ENCODE results near the gene TXNRD2. TPM values are rescaled to one million over a fixed set of nuclear protein-coding genes. Genes with fewer than 3 reads are reported as not detected.

The TXNRD2 gene
- total RNA-seq, 1 experiment from 2014 or later, result 31.9 TPM

DNA sequence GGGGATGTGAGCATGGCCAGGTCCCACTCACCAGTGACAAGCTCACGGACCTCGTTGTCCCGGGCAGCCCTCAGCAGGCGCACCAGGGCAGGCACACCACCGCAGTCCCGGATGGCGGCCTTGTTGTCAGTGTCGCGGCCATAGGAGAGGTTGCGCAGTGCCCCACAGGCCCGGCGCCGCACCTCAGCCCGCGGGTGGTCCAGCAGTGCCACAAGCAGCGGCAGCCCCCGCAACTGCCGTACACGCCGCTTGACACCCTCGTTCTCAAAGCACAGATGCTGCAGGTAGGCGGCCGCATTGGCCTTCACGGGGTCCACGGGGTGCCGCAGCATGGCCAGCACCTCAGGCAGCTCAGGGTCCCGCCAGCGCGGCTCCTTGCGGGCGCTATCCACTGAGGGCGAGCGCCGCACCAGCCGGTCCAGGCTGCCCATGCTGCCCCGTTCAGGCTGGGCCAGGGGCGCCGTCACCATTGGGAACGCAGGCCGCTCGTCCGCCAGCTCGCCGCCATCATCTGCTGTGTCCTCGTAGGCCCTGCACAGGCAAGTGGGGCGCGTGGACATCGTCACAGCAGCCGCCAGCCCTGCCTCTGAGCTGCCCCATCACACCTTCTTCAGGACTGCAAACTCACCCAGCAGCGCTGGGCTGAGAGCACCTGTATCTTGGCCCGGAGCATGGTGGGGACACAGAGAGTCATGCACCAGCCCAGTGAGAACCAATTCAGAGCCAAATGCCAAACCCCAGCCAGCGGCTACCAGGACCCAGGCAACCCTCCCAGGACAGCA lies 38.3 kb upstream of the TXNRD2 start:
- DNase-seq (ENCODE audit: low read depth), result no peak

GRCh38 chr22:19978748-19979147 lies 37.1 kb upstream of the TXNRD2 start:
- DNase-seq (ENCODE audit: low read depth), result no peak

DNA sequence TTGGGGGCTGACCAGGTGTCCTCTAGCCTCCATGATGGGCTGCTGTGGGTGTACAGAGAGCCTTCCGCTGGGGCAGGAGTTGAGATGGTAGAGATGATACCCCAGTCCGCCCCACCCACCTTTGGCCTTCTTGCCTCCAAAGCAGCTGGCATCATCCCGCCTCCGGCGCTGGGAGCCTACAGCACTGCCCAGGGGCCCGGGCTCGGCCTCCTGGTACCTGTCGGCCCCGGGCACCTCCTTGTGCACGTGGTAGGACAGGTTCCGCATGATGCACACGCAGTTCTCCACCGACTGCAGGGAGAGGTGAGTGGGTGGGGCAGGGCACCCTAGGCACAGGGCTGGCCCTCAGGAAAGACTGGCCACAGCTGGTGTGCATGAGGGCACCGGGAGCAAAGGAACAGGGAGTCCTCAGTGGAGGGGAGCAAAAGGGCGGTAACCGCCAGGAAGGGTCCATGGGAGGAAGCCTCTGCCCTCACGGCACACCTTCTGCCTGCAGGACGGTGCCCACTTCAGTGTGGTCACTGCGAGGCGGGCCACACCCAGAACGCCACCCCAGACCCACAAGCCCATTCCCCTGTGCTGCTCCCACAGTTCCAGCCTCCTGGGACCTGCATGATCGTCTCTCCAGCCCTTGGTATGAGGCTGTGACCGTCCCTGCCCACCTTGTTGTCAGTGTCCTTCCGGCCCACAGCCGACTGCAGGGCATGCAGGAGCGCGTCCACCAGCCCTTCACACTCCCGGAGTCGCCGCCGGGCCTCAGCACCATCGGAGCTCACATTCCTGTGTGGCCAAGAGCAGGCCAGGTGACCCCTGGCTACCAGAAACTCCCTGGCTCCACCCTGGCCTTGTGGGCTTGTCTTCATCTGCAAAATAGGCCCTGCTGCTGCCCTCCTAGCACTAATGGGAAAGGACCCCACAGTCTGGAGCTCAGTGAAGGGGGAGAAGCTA lies 36.0 kb upstream of the TXNRD2 start:
- no peak for DNase-seq (ENCODE audit: low read depth)

DNA sequence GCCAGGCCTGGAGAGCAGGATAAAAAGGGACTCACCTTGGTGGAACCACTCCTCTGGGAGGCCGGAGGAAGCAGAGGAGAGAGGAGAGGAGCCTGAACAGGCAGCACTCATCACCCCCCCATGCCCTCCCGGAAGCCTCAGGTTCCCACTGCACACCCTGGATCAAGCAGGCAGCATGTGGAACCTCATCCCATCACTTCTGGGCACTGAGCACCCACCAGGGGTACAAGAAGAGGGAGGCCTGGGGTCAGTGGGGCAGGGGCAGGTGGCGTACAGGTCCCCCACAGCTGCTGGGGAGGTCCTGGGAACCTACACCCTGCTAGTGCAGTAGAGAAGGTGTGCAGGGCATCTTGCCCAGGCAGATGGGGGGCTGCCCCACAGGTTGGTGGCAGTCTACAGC lies 35.1 kb upstream of the TXNRD2 start:
- no peak for DNase-seq (ENCODE audit: low read depth)

- DNase-seq (ENCODE audit: low read depth), result no peak
Measured at GRCh38 chr22:19975707-19976035, 34.1 kb upstream of the TXNRD2 start.

GRCh38 chr22:19974935-19975706 lies 33.5 kb upstream of the TXNRD2 start:
- peak; percentile 51 for DNase-seq (ENCODE audit: low read depth)

DNA sequence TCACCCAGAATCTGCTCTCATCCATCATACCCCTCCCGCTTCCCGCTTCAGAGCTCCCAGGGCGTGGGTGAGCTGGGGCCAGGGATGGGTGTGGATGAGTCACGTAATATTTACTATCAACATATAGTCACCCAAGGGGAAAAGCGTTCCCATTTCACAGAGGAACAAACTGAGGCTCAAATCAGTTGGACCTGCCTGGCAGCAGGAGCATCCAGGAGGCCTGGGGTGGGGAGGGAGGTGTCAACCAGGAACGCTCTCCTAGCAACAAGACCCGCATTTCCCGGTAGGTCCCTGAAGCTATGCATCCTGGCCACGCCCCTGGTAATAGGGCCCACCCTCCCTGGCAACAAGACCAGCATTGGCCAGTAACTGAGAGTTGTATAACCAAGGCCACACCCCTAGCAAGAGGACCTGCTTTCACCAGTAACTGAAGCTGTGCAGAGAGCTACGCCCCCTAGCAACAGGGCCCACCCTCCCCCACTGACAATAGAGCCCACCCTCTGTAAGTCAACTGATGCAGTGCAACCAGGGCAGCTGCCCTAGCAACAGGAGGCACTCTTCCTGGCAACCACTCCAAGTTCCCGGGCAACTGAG lies 32.7 kb upstream of the TXNRD2 start:
- DNase-seq (ENCODE audit: low read depth), result peak; percentile 64

DNA sequence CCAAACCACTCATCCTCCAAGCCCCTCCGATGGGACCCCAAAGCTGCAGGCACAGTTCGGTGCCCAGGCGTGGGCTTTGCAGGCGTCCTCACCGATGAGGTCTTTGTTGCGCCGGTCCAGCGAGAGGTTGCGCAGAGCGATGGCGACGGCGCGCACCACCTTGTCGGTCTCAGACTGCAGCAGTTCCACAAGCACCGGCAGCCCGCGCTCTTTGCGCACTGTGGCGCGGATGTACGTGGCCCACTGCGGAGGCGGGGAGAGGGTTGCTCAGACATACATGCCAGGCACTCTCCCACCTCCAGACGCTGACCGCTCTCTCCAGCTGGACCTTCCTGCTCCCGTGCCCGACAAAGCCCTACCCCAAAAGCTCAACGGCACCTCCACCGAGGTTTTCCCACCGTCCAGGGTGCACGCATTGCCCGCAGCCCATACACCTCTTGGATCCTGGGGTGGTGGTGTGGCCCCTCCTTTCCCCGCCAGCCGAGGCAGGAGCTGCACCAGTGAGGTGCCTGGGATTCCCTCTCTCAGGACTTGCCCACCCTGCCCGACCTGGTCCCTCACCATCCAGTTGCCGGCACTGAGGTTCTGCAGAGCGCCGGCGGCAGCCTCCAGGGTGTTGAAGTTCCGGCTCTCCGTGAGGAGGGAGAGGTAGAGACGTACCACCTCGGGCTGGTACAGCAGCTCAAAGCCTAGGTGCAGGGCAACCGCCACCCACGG lies 32.1 kb upstream of the TXNRD2 start:
- DNase-seq (ENCODE audit: low read depth), result no peak

DNA sequence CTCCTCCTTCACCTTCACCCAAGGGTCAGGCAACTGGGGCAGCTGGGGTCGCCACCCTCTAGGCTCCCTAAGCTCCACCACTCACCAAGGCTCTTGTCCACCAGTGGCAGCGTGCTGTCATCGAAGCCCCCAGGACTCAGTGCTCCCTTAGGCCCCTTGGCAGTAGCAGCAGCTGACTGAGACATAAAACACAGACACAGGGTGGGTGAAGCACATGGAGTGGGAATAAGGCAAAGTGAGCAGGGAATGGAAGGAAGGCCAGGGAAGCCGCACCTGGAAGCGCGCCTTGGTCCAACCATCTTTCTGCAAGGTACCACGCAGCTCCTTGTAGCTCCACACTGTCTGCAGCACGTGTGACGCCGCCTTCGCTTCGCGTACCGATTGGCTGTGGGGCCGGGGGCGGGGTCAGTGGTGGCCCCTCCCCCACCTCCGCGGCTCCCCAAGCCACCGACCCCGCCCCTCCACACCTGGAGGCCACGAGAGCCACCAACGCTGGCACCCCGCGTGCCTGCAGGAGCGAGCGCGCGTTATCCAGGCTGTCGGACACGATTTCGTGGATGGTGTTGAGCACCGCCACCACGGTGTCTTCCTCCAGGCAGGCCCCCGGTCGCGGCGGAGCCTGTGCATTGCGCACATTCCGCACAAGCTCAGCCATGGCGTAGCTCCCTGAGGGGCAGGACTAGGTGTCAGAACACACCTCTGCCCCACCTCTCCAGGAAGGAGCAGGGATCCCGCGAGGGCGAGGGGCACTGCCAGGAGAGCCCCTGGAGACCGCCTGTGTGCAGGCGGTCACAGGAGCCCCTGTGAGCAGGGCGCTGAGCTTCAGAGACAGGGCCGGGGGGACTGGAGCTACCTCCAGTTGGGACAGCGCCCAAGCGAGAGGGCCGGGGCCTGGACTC lies 31.3 kb upstream of the TXNRD2 start:
- no peak for DNase-seq (ENCODE audit: low read depth)

DNA sequence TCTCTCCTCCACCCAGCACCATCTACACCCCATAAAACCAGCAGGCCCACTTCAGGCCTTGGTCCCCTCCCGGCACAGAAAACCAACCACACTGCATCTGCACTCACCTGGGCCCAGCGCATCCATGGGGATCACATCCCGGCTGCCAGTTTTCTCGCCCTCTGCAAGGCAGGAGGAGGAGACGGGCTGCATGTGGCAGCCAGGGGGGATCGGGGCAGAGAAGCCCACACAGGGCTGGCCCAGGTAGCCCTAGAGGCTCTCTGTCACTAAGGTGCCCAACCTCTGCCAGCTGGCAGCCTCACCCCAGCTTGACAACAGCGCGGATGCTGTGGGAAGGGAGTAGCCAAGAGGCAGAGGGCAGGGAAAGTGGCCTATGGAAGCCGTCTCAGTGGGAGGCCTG lies 30.6 kb upstream of the TXNRD2 start:
- no peak for DNase-seq (ENCODE audit: low read depth)

GRCh38 chr22:19971276-19972124 lies 29.9 kb upstream of the TXNRD2 start:
- DNase-seq (ENCODE audit: low read depth), result no peak

DNA sequence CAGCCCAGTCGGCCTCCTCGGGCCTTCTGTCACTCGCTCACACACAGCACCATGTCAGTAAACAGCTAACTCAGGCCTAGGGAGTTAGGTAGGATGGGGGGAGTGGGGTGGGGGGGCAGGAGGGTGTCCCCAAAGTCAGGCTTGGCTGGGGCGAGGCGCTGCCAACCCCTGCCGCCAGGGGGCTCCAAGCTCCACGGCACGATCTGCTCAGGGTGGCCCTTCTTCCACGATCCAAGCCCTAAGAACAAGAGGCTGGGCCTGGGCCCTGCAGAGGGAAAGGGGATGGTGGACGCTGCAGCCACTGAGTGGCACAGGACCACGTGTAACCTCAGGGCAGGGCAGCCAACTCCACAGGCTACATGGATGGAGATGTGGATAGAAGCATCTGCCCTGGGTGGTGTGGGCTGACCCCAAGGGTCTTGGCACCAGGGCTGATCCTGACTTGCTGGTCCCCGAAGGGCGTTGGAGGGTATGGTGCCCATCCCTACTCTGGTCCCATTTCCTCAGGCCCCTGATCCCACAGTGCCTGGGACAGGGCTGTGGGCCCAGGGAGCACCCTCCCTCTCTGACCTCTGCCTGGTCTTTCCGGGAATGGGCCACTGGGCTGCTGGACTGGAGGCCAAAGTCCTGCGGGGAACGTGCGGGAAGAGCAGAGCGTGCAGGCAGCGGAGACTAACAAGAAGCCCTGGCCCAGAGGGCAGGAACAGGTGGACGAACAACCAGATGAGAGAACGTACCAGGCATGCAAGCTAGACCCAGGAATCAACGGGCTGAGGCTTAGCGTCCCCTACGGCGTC lies 29.1 kb upstream of the TXNRD2 start:
- peak; percentile 65 for DNase-seq (ENCODE audit: low read depth)

- no peak for DNase-seq (ENCODE audit: low read depth)
Measured at GRCh38 chr22:19970031-19970478, 28.4 kb upstream of the TXNRD2 start.

- DNase-seq (ENCODE audit: low read depth), result no peak
Measured at GRCh38 chr22:19969141-19969928, 27.7 kb upstream of the TXNRD2 start.

DNA sequence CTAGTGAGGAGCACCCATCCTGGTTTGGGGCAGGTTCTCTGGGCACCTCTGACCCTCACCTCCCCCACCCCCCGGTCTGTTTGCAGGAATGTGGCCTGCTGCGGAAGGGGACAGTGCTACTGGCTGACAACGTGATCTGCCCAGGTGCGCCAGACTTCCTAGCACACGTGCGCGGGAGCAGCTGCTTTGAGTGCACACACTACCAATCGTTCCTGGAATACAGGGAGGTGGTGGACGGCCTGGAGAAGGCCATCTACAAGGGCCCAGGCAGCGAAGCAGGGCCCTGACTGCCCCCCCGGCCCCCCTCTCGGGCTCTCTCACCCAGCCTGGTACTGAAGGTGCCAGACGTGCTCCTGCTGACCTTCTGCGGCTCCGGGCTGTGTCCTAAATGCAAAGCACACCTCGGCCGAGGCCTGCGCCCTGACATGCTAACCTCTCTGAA lies 26.9 kb upstream of the TXNRD2 start:
- no peak for DNase-seq (ENCODE audit: low read depth)

DNA sequence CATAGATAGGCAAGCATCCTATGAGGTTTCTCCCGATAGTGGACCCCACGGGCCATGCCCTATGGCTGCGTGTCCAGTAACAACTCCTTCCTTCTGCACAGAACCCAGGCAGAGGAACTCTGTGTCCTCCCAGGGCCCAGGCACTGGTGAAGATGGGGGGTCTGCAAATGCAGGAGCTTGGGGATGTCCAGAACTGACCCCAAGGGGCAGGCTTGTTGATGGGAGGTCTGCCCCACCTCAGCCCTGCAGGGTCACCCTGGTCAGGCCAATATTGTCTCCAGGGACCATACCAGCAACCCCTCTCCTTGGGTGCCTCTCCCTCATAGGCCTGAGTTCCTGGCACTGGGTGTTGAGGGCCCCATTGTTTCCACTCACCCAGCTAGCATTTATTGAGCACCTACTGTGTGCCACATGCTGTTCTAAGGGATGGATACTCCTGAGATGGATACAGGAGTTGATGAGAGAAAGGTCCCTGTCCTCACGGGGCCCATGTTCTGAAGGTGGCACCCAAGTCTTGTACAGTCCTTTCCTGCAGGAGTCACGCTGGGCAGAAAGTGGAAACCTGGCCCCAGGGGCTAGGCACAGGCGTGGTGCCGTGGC lies 26.3 kb upstream of the TXNRD2 start:
- DNase-seq (ENCODE audit: low read depth), result no peak
